Fibroblast of lung (primary cell): ENCODE results near the gene BTN2A1. TPM values are rescaled to one million over a fixed set of nuclear protein-coding genes. Genes with fewer than 3 reads are reported as not detected.

Experiments used
- DNase-seq, 2 donors: peaks; one replicate each; pipeline versions ENCODE4 v3.0.0 to v3.0.0-alpha.2; 2010; ENCODE audit warnings: low read depth in 2 of 2
- H2AFZ ChIP-seq: 2 replicates; pipeline ENCODE4 v1.5.1; 2012; ENCODE audit warnings: low read length, control low read depth, inconsistent platforms
- H3K27ac ChIP-seq: 2 replicates; pipeline ENCODE4 v1.5.1; 2011; ENCODE audit warnings: low read length, control low read depth; ENCODE audit not compliant: insufficient read depth
- H3K27me3 ChIP-seq: 2 replicates; pipeline ENCODE4 v1.5.1; 2011; ENCODE audit warnings: mild to moderate bottlenecking, low read length; ENCODE audit not compliant: control insufficient read depth, insufficient read depth
- H3K36me3 ChIP-seq: 2 replicates; pipeline ENCODE4 v1.5.1; 2011; ENCODE audit warnings: low read length; ENCODE audit not compliant: control insufficient read depth, insufficient read depth
- H3K4me1 ChIP-seq: 2 replicates; pipeline ENCODE4 v1.5.1; 2011; ENCODE audit warnings: low read length; ENCODE audit not compliant: control insufficient read depth, insufficient read depth; ENCODE audit errors: extremely low read depth
- H3K4me2 ChIP-seq: 2 replicates; pipeline ENCODE4 v1.5.1; 2011; ENCODE audit warnings: low read length, control low read depth; ENCODE audit not compliant: insufficient read depth; ENCODE audit errors: extremely low read depth
- H3K4me3 ChIP-seq, 4 experiments: fragments of 200-600 bp in 1 of 4; sonication (generic) in 1 of 4; replicated peaks in 1 of 4; 2 replicates each; pipeline ENCODE4 v1.5.1; 2011 to 2016; ENCODE audit warnings: low read length in 4 of 4, low read depth in 3 of 4, mild to moderate bottlenecking in 3 of 4, control low read depth in 2 of 4, inconsistent platforms in 1 of 4, mixed read lengths in 1 of 4; ENCODE audit not compliant: insufficient read depth in 1 of 4; ENCODE audit errors: control extremely low read depth in 1 of 4
- H3K79me2 ChIP-seq: 2 replicates; pipeline ENCODE4 v1.5.1; 2012; ENCODE audit warnings: mild to moderate bottlenecking, low read length, inconsistent platforms; ENCODE audit not compliant: control insufficient read depth, insufficient read depth
- H3K9ac ChIP-seq: 2 replicates; pipeline ENCODE4 v1.5.1; 2011; ENCODE audit warnings: mild to moderate bottlenecking, low read length, control low read depth; ENCODE audit not compliant: insufficient read depth
- H3K9me3 ChIP-seq: 2 replicates; pipeline ENCODE4 v1.5.1; 2012; ENCODE audit warnings: low read depth, low read length; ENCODE audit not compliant: control insufficient read depth, insufficient read depth
- H4K20me1 ChIP-seq: 2 replicates; pipeline ENCODE4 v1.5.1; 2011; ENCODE audit warnings: low read length; ENCODE audit not compliant: control insufficient read depth, insufficient read depth; ENCODE audit errors: extremely low read depth
- EZH2 ChIP-seq: IDR thresholded peaks from 2 replicates; pipeline ENCODE4 v1.5.1; 2012; ENCODE audit warnings: low read length, control low read depth, mild to moderate bottlenecking; ENCODE audit errors: missing control alignments
- polyA plus RNA-seq, 2 donors: library from polyadenylated mRNA; depleted of rRNA in 1 of 2; stranded (reverse) in 1 of 2; unstranded in 1 of 2; fragments of >200 nt; gene quantifications; 2 replicates each; pipeline ENCODE4 v1.2.1, GENCODE V29; 2011 to 2012; ENCODE audit warnings: missing spikeins in 1 of 2
- total RNA-seq: library from RNA; depleted of rRNA; stranded (reverse); fragments of >200 nt; gene quantifications from 2 replicates; pipeline ENCODE4 v1.2.1, GENCODE V29; 2014
- TF ChIP-seq, protein P1 (sequence below), 2 donors: IDR thresholded peaks in 1 of 2; conservative IDR thresholded peaks in 1 of 2; 1 replicate in 1 of 2; 2 replicates in 1 of 2; pipeline ENCODE4 v1.5.1; 2011 to 2012; ENCODE audit warnings: low read length in 2 of 2, control low read depth in 1 of 2, inconsistent platforms in 1 of 2, low read depth in 1 of 2, mild to moderate bottlenecking in 1 of 2

Gene BTN2A1
- total and polyA plus RNA-seq, 2 donors (not counting 1 experiment from before 2014, with no cell fraction given): 14.9 to 26.4 TPM

DNA sequence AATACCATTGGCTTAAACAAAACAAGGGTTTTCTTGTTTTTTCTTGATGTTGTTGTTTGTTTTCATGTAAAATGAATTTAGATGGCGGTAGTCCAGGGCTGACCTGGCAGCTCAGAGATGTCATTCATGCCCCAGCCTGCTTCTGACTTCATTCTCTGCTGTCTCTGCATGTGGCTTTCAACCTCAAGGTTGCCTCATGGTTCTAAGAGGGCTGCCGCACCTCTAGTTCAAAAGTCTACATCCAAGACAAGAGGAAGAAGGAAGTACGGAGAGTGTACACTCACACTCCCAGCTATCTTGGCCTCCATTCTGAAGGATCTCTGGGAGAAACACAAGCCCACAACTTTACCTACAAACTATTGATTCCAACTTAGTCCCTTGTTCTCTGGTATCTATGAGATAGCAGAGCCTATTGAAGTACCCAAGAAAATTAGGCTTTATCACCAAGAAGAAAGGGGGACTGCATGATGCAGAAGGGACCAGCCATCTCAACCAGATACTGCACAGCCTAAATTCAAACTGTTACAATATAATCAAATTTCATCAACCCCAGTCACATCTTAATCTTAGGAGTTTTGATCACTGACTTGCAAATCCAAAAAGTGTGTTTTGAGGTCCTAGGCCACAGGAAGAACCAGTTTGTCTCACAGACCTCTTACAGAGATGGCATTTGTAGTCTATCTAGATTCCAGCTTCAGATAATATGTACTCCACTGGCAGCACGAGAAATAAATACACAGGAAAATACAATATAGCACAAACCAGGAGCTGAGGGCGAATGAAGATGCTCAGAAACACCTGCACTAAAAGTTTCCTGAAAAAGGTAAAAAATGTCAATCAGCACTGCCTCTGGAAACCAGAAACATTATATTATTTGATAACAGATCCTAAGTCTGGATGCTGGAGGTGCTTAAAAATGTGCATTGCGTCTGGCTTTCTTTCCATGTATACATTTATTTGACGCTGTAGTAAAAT, 18.3 kb upstream of the BTN2A1 start:
- H3K27ac ChIP-seq: peak overlapping the region; percentile 85

DNA sequence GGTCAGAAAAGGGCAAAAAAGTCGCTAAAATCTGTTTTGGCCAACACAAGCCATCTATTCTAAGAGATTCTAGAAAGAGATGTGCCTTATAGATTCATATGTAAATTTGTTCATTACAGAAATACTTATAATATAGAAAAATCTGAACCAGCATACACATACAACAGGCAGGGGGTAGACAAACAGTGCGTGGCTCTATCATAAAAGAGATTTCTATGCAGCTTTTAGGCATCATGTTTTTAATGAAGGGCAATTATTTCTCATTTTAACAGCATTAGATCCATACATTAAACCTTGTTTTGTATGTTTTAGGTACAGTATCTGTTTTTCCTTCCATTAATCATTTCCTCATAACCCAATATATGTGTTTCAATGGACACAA, 16.8 kb upstream of the BTN2A1 start:
- DNase-seq: no peak
- no peaks in the 10 kb centered on the region for H3K4me1 ChIP-seq
- TF ChIP-seq, protein P1, sequence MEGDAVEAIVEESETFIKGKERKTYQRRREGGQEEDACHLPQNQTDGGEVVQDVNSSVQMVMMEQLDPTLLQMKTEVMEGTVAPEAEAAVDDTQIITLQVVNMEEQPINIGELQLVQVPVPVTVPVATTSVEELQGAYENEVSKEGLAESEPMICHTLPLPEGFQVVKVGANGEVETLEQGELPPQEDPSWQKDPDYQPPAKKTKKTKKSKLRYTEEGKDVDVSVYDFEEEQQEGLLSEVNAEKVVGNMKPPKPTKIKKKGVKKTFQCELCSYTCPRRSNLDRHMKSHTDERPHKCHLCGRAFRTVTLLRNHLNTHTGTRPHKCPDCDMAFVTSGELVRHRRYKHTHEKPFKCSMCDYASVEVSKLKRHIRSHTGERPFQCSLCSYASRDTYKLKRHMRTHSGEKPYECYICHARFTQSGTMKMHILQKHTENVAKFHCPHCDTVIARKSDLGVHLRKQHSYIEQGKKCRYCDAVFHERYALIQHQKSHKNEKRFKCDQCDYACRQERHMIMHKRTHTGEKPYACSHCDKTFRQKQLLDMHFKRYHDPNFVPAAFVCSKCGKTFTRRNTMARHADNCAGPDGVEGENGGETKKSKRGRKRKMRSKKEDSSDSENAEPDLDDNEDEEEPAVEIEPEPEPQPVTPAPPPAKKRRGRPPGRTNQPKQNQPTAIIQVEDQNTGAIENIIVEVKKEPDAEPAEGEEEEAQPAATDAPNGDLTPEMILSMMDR (conservative IDR thresholded peaks at IDR 0.05 in 1 of 2, IDR thresholded peaks at IDR 0.05 in 1 of 2; ENCODE audit: low read depth in 1 of 2, low read length in 2 of 2): no peak
- no peak for TF ChIP-seq EZH2
- no peaks in the 10 kb centered on the region for H3K9me3 ChIP-seq
- peak overlapping the region; percentile 93 for H2AFZ ChIP-seq
- H4K20me1 ChIP-seq: no peaks in the 10 kb centered on the region
- peak overlapping the region; percentile 83 for H3K4me2 ChIP-seq
- H3K79me2 ChIP-seq: no peaks in the 10 kb centered on the region
- peak overlapping the region; percentile 85 for H3K27ac ChIP-seq
- H3K36me3 ChIP-seq: peaks cover 1% of the 10 kb centered on the region
- no peaks in the 10 kb centered on the region for H3K27me3 ChIP-seq
- H3K4me3 ChIP-seq: peak overlapping the region; percentile 75 to 85 (median 82)
- peak overlapping the region; percentile 63 for H3K9ac ChIP-seq

More for the DNA sequence above, 18.3 kb upstream of the BTN2A1 start:
- H3K4me3 ChIP-seq: peak overlapping the region; percentile 75 to 85 (median 82)
- H3K9me3 ChIP-seq: no peaks in the 10 kb centered on the region
- no peaks in the 10 kb centered on the region for H3K36me3 ChIP-seq
- no peak for DNase-seq
- peak overlapping the region; percentile 82 for H2AFZ ChIP-seq
- no peaks in the 10 kb centered on the region for H3K27me3 ChIP-seq
- no peaks in the 10 kb centered on the region for H3K4me1 ChIP-seq
- H3K79me2 ChIP-seq: no peaks in the 10 kb centered on the region
- no peak for TF ChIP-seq EZH2
- TF ChIP-seq, protein P1 (conservative IDR thresholded peaks at IDR 0.05 in 1 of 2, IDR thresholded peaks at IDR 0.05 in 1 of 2; ENCODE audit: low read depth in 1 of 2, low read length in 2 of 2): no peak
- H4K20me1 ChIP-seq: no peaks in the 10 kb centered on the region
- no peak overlapping the region for H3K9ac ChIP-seq
- H3K4me2 ChIP-seq: peak overlapping the region; percentile 64

DNA sequence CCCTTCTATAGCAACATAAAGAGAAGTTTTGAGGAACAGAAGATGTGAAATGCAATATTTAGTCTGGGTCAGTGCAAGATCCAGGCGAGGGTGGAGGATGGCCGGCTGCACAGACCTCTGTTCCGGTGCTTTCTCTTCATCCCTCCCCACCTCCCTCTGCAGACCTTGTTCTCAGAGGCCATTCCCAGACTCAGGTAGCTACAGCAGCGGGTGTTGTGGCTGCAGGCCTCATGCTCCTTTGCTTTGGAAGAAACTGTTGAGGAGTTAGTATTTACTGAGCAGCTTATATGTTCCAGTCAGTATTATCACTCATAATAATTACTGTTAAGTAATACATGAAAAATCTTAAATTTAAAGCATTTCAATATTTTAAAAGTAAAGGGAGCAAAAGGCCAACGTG, 15.8 kb upstream of the BTN2A1 start:
- no peak overlapping the region for H3K27ac ChIP-seq
- no peak overlapping the region for H3K4me2 ChIP-seq
- H3K9me3 ChIP-seq: no peaks in the 10 kb centered on the region
- H3K27me3 ChIP-seq: no peaks in the 10 kb centered on the region
- no peaks in the 10 kb centered on the region for H4K20me1 ChIP-seq
- no peak for DNase-seq
- no peaks in the 10 kb centered on the region for H3K4me1 ChIP-seq
- H3K36me3 ChIP-seq: peaks cover 1% of the 10 kb centered on the region
- H3K79me2 ChIP-seq: no peaks in the 10 kb centered on the region
- no peak overlapping the region for H2AFZ ChIP-seq
- TF ChIP-seq, protein P1 (conservative IDR thresholded peaks at IDR 0.05 in 1 of 2, IDR thresholded peaks at IDR 0.05 in 1 of 2; ENCODE audit: low read depth in 1 of 2, low read length in 2 of 2): no peak
- no peak for TF ChIP-seq EZH2
- no peak overlapping the region for H3K9ac ChIP-seq
- peak overlapping the region in 3 of 4 experiments; percentile 75 to 83 (median 82) for H3K4me3 ChIP-seq
